Measurements from ENCODE around the gene SLC25A25. TPM values are rescaled to one million over a fixed set of nuclear protein-coding genes. Genes with fewer than 3 reads are reported as not detected.

The SLC25A25 gene
- total and polyA plus RNA-seq, 9 of the 15 experiments (the other 6 are each of a cell fraction or from before 2014, with no cell fraction given) = 0.07 to 35.9 (median 23.2) TPM

- TF ChIP-seq XRCC5 (IDR thresholded peaks at IDR 0.05; ENCODE audit: low read depth, low read length) (no peak), HMGXB4 (CRISPR knock-in tag; IDR thresholded peaks at IDR 0.05) (no peak), MIER1 (IDR thresholded peaks at IDR 0.05; ENCODE audit: low read depth) (no peak), PHB (CRISPR knock-in tag; IDR thresholded peaks at IDR 0.05) (no peak), E2F8 (IDR thresholded peaks at IDR 0.05; ENCODE audit: low read depth, partially characterized antibody) (no peak), EP300 (IDR thresholded peaks at IDR 0.05; ENCODE audit: low read length) (peak; percentile 48), PCBP2 (IDR thresholded peaks at IDR 0.05; ENCODE audit: low read depth, low read length, poor library complexity, severe bottlenecking) (no peak), ZNF263 (CRISPR knock-in tag; IDR thresholded peaks at IDR 0.05; ENCODE audit: borderline replicate concordance) (no peak), ARNT (IDR thresholded peaks at IDR 0.05) (no peak), DACH1 (IDR thresholded peaks at IDR 0.05; ENCODE audit: partially characterized antibody) (no peak), CREBBP (IDR thresholded peaks at IDR 0.05; ENCODE audit: low read depth, low read length) (no peak), POLR2G (IDR thresholded peaks at IDR 0.05; ENCODE audit: low read depth, low read length) (no peak), L3MBTL2 (IDR thresholded peaks at IDR 0.05) (peak; percentile 58; the same call in 1 of the 2 replicates), YY1 (IDR thresholded peaks at IDR 0.05; ENCODE audit: borderline replicate concordance in 1 of 3, control insufficient read depth in 1 of 3, extremely low read depth in 1 of 3, insufficient read depth in 3 of 3, insufficient read length in 1 of 3, insufficient replicate concordance in 2 of 3, low read depth in 1 of 3, low read length in 2 of 3) (no peak), CBX3 (IDR thresholded peaks at IDR 0.05; ENCODE audit: borderline replicate concordance in 1 of 2, low read length in 2 of 2) (peak in 1 of 2 experiments; percentile 85; a peak in 2 of 3 replicates)
- TF ChIP-seq, protein P1, sequence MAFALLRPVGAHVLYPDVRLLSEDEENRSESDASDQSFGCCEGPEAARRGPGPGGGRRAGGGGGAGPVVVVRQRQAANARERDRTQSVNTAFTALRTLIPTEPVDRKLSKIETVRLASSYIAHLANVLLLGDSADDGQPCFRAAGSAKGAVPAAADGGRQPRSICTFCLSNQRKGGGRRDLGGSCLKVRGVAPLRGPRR (CRISPR knock-in tag; IDR thresholded peaks at IDR 0.05) = no peak
- TF ChIP-seq, protein P2, sequence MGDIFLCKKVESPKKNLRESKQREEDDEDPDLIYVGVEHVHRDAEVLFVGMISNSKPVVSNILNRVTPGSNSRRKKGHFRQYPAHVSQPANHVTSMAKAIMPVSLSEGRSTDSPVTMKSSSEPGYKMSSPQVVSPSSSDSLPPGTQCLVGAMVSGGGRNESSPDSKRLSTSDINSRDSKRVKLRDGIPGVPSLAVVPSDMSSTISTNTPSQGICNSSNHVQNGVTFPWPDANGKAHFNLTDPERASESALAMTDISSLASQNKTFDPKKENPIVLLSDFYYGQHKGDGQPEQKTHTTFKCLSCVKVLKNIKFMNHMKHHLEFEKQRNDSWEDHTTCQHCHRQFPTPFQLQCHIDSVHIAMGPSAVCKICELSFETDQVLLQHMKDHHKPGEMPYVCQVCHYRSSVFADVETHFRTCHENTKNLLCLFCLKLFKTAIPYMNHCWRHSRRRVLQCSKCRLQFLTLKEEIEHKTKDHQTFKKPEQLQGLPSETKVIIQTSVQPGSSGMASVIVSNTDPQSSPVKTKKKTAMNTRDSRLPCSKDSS (IDR thresholded peaks at IDR 0.05; ENCODE audit: low read depth, partially characterized antibody) = no peak
- TF ChIP-seq, protein P3, sequence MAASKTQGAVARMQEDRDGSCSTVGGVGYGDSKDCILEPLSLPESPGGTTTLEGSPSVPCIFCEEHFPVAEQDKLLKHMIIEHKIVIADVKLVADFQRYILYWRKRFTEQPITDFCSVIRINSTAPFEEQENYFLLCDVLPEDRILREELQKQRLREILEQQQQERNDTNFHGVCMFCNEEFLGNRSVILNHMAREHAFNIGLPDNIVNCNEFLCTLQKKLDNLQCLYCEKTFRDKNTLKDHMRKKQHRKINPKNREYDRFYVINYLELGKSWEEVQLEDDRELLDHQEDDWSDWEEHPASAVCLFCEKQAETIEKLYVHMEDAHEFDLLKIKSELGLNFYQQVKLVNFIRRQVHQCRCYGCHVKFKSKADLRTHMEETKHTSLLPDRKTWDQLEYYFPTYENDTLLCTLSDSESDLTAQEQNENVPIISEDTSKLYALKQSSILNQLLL (CRISPR knock-in tag; IDR thresholded peaks at IDR 0.05; ENCODE audit: borderline replicate concordance) = no peak
Observed at GRCh38 chr9:128034821-128035652, 33.0 kb upstream of the SLC25A25 start (continued).
